Right lobe of liver (tissue), 4 donors: Measurements from ENCODE around the gene POLN.
"Not testable (repeated sequence)": the region's sequence is repeated elsewhere in the genome, so short reads cannot be mapped to it uniquely, and the experiment has no call there.

Experiments used
- CTCF ChIP-seq, 4 donors: fragments of 200-600 bp in 3 of 4; fragments of 450-650 bp in 1 of 4; IDR thresholded peaks; one replicate each; pipeline versions ENCODE4 v1.5.1 to v1.8.0; 2016 to 2022; ENCODE audit warnings: antibody characterized with exemption in 4 of 4, mild to moderate bottlenecking in 2 of 4
- POLR2A ChIP-seq: fragments of 450-650 bp; IDR thresholded peaks from one replicate; pipeline ENCODE4 v1.6.1; 2017; ENCODE audit warnings: antibody characterized with exemption, mild to moderate bottlenecking
- donor health status: DM: no; HTN: no; CAD: no.
- donor health status: DM: no; HTN: no; CAD: no.
- donor health status: DM: no; HTN: yes; CAD: no.

- not testable (repeated sequence) for TF ChIP-seq CTCF (IDR thresholded peaks at IDR 0.05); POLR2A
Observed at GRCh38 chr4:2275044-2275397, 33.1 kb upstream of the POLN start.
